PFSK-1 (cell line): ENCODE data around the gene ZNF664.

ENCODE experiments used
- FOXP2 ChIP-seq: optimal IDR thresholded peaks from 2 replicates; pipeline ENCODE3; 2011; ENCODE audit warnings: borderline replicate concordance, control low read depth, inconsistent platforms; ENCODE audit not compliant: insufficient read depth; ENCODE audit errors: extremely low read length, extremely low read depth
- POLR2AphosphoS5 ChIP-seq: IDR thresholded peaks from 2 replicates; pipeline ENCODE4 v1.6.1; 2012; ENCODE audit warnings: low read depth, mild to moderate bottlenecking, control low read depth, low read length, moderate library complexity
- REST ChIP-seq, 2 experiments: IDR thresholded peaks; 2 replicates each; pipeline versions ENCODE4 v1.6.1 to v1.8.0; 2011 to 2012; ENCODE audit warnings: low read depth in 2 of 2, low read length in 2 of 2, control low read depth in 1 of 2, inconsistent platforms in 1 of 2, mild to moderate bottlenecking in 1 of 2, moderate library complexity in 1 of 2; ENCODE audit not compliant: insufficient read depth in 1 of 2
- SIN3A ChIP-seq: IDR thresholded peaks from 2 replicates; pipeline ENCODE4 v1.6.1; 2012; ENCODE audit warnings: mild to moderate bottlenecking, low read length, moderate library complexity, borderline replicate concordance; ENCODE audit not compliant: insufficient read depth
- TAF1 ChIP-seq: IDR thresholded peaks from 2 replicates; pipeline ENCODE4 v1.6.1; 2012; ENCODE audit warnings: low read length, control low read depth, borderline replicate concordance; ENCODE audit not compliant: insufficient read depth

ZNF664 gene

GRCh38 chr12:123935956-123936355 lies 37.1 kb upstream of the ZNF664 start:
- no peak for TF ChIP-seq FOXP2
- no peak for TF ChIP-seq TAF1
- TF ChIP-seq SIN3A, result no peak
- no peak for TF ChIP-seq REST (IDR thresholded peaks at IDR 0.05; ENCODE audit: insufficient read depth in 1 of 2, low read depth in 2 of 2, low read length in 2 of 2)
- no peak for TF ChIP-seq POLR2AphosphoS5

- TF ChIP-seq POLR2AphosphoS5 (no peak), SIN3A (no peak), TAF1 (no peak), FOXP2 (no peak), REST (IDR thresholded peaks at IDR 0.05; ENCODE audit: insufficient read depth in 1 of 2, low read depth in 2 of 2, low read length in 2 of 2) (no peak)
Observed at GRCh38 chr12:123936471-123936870, 36.5 kb upstream of the ZNF664 start.

- TF ChIP-seq TAF1 (no peak), REST (IDR thresholded peaks at IDR 0.05; ENCODE audit: insufficient read depth in 1 of 2, low read depth in 2 of 2, low read length in 2 of 2) (no peak), POLR2AphosphoS5 (no peak), SIN3A (no peak), FOXP2 (no peak)
Observed at GRCh38 chr12:123936956-123937706, 35.9 kb upstream of the ZNF664 start.

GRCh38 chr12:123937707-123938591 lies 35.1 kb upstream of the ZNF664 start:
- TF ChIP-seq REST (IDR thresholded peaks at IDR 0.05; ENCODE audit: insufficient read depth in 1 of 2, low read depth in 2 of 2, low read length in 2 of 2) (no peak), SIN3A (no peak), POLR2AphosphoS5 (no peak), FOXP2 (no peak), TAF1 (no peak)
